Kidney tubule cell (primary cell): Measurements from ENCODE around the gene SAYSD1.

ENCODE experiments used
- DNase-seq: peaks from one replicate; pipeline ENCODE4 v3.0.0-alpha.2; 2018; ENCODE audit warnings: low spot score

SAYSD1 gene

GRCh38 chr6:39079197-39080125 is 35.5 kb downstream of the SAYSD1 start:
- DNase-seq, result no peak

- no peak for DNase-seq
These were observed 36.3 kb downstream of the SAYSD1 start for GRCh38 chr6:39078695-39079094.

GRCh38 chr6:39077882-39078594 is 36.9 kb downstream of the SAYSD1 start:
- DNase-seq, result no peak

- DNase-seq, result no peak
These were observed 38.1 kb downstream of the SAYSD1 start for GRCh38 chr6:39076623-39077535.

- no peak for DNase-seq
These were observed 39.0 kb downstream of the SAYSD1 start for GRCh38 chr6:39075807-39076622.

- DNase-seq, result no peak
These were observed 39.8 kb downstream of the SAYSD1 start for GRCh38 chr6:39075010-39075686.

GRCh38 chr6:39074486-39074885 is 40.5 kb downstream of the SAYSD1 start:
- DNase-seq, result no peak

- no peak for DNase-seq
These were observed 41.3 kb downstream of the SAYSD1 start for GRCh38 chr6:39073471-39074355.

- DNase-seq, result no peak
These were observed 42.2 kb downstream of the SAYSD1 start for GRCh38 chr6:39072830-39073229.

GRCh38 chr6:39068391-39068790 is 46.6 kb downstream of the SAYSD1 start:
- DNase-seq, result no peak

- no peak for DNase-seq
These were observed 49.4 kb downstream of the SAYSD1 start for GRCh38 chr6:39065561-39065960.

- DNase-seq, result no peak
These were observed 51.5 kb downstream of the SAYSD1 start for GRCh38 chr6:39063526-39063925.

GRCh38 chr6:39062014-39062740 is 52.8 kb downstream of the SAYSD1 start:
- no peak for DNase-seq

- DNase-seq, result no peak
These were observed 53.4 kb downstream of the SAYSD1 start for GRCh38 chr6:39061588-39061987.

GRCh38 chr6:39061182-39061581 is 53.8 kb downstream of the SAYSD1 start:
- no peak for DNase-seq

- no peak for DNase-seq
These were observed 54.4 kb downstream of the SAYSD1 start for GRCh38 chr6:39060467-39061160.

- DNase-seq, result peak; percentile 3
These were observed 55.3 kb downstream of the SAYSD1 start for GRCh38 chr6:39059496-39060310.
